ENCODE results near the gene ZCCHC9. TPM values are rescaled to one million over a fixed set of nuclear protein-coding genes. Genes with fewer than 3 reads are reported as not detected.
"Not testable (repeated sequence)": the region's sequence is repeated elsewhere in the genome, so short reads cannot be mapped to it uniquely, and the experiment has no call there.

The ZCCHC9 gene
- total RNA-seq, 1 experiment from 2014 or later, result 22.0 TPM

DNA sequence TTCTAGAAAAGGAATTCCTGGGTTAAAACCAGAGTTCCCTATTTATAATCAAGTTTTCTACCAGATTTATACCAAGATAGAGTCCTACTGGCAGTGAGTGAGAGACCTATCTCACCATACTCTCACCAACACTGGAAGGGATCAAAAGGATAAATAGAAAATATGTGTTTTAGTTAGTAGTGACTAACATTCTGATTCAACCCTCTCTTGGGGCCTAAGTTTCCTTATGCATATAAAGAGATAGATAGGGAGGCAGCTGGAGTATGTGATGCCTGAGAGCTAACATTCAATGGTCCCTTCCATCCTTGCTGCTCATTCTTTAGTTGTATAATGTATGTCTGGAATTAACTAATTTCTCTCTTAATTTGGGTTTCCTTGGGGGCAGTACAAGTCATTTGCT lies 36.3 kb upstream of the ZCCHC9 start:
- no TSS peak for BruUV-seq (replicated peaks)
- Histone ChIP-seq H3K36me3 (ENCODE audit: low read depth) (no peaks in the 10 kb centered on the region), H3K27me3 (ENCODE audit: insufficient read depth, low read depth) (no peaks in the 10 kb centered on the region), H3K4me3 (no peak overlapping the region), H3K9me3 (ENCODE audit: insufficient read depth, low read depth) (no peaks in the 10 kb centered on the region; the same call in 1 of the 2 replicates), H3K79me2 (ENCODE audit: low read depth) (peaks cover 14% of the 10 kb centered on the region; the same call in 1 of the 2 replicates), H2AFZ (no peak overlapping the region), H3F3A (ENCODE audit: insufficient read depth, low read depth) (0 out of 2 replicates have a peak, but pooled peaks cover 3% of the 10 kb centered on the region), H4K20me1 (ENCODE audit: insufficient read depth) (no peaks in the 10 kb centered on the region), H3K4me1 (replicated peaks; ENCODE audit: insufficient read depth) (peaks cover 19% of the 10 kb centered on the region), H3K9me2 (ENCODE audit: insufficient read depth) (no peaks in the 10 kb centered on the region), H3K4me2 (no peak overlapping the region), H3K27ac (no peak overlapping the region)
- no peak for DNase-seq
- intact Hi-C loops (cut with micrococcal nuclease; ENCODE audit: unreplicated experiment), result no loop called here
- TF ChIP-seq, protein P1, sequence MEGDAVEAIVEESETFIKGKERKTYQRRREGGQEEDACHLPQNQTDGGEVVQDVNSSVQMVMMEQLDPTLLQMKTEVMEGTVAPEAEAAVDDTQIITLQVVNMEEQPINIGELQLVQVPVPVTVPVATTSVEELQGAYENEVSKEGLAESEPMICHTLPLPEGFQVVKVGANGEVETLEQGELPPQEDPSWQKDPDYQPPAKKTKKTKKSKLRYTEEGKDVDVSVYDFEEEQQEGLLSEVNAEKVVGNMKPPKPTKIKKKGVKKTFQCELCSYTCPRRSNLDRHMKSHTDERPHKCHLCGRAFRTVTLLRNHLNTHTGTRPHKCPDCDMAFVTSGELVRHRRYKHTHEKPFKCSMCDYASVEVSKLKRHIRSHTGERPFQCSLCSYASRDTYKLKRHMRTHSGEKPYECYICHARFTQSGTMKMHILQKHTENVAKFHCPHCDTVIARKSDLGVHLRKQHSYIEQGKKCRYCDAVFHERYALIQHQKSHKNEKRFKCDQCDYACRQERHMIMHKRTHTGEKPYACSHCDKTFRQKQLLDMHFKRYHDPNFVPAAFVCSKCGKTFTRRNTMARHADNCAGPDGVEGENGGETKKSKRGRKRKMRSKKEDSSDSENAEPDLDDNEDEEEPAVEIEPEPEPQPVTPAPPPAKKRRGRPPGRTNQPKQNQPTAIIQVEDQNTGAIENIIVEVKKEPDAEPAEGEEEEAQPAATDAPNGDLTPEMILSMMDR (conservative IDR thresholded peaks at IDR 0.05), result no peak
- no peak for TF ChIP-seq EZH2 (IDR thresholded peaks at IDR 0.05; ENCODE audit: low read depth)
- POLR2A ChIA-PET (ENCODE audit: unreplicated experiment), result no interaction called here
- CTCF ChIA-PET, result no interaction called here

DNA sequence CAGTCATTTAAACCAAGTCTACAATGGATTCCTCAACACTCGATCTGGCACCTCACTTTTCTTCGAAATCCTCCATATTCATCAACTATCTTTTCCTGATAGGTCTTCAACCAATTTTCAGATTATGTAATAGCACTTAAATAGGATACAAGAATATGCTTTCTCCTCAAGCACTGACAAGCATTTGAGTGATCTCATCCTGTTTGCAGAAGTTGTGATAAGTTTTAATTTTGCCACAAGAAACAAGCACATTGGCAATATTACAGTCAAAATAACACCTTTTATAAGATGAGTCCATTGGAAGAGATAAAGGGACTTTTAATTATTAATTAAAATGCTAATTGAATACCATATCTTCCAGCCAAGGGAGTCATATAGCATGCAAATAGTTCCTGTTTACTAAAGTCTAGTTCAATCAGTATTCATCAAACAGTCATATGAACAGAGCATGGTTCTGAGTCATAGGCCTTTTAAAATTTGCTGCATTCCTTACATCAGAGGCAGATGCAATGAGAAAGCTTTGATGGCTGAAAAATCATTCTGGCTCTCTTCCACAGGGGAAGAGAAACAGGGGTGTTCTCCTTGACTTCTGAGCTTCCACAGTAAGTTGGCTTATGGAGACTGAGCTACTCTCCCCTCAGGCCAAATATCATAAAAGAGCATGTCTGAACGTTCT lies 32.7 kb upstream of the ZCCHC9 start:
- peak in 1 of 2 experiments; percentile 54 for DNase-seq
- ChIA-PET POLR2A (ENCODE audit: unreplicated experiment) (no interaction called here), CTCF (no interaction called here)
- Histone ChIP-seq H3K4me2 (peak overlapping the region; percentile 25; the same call in 1 of the 2 replicates), H3K27ac (peak overlapping the region; percentile 55), H3K4me1 (replicated peaks; ENCODE audit: insufficient read depth) (peaks cover 21% of the 10 kb centered on the region), H3K27me3 (ENCODE audit: insufficient read depth, low read depth) (no peaks in the 10 kb centered on the region), H3F3A (ENCODE audit: insufficient read depth, low read depth) (0 out of 2 replicates have a peak, but pooled peaks cover 3% of the 10 kb centered on the region), H3K4me3 (no peak overlapping the region), H3K79me2 (ENCODE audit: low read depth) (peaks cover 14% of the 10 kb centered on the region; the same call in 1 of the 2 replicates), H3K9me2 (ENCODE audit: insufficient read depth) (no peaks in the 10 kb centered on the region), H3K9me3 (ENCODE audit: insufficient read depth, low read depth) (no peaks in the 10 kb centered on the region), H4K20me1 (ENCODE audit: insufficient read depth) (no peaks in the 10 kb centered on the region), H3K36me3 (ENCODE audit: low read depth) (no peaks in the 10 kb centered on the region), H2AFZ (no peak overlapping the region)
- BruUV-seq (replicated peaks), result no TSS peak
- intact Hi-C loops (cut with micrococcal nuclease; ENCODE audit: unreplicated experiment), result no loop called here
- TF ChIP-seq, protein P1 (conservative IDR thresholded peaks at IDR 0.05), result no peak
- TF ChIP-seq EZH2 (IDR thresholded peaks at IDR 0.05; ENCODE audit: low read depth), result no peak

DNA sequence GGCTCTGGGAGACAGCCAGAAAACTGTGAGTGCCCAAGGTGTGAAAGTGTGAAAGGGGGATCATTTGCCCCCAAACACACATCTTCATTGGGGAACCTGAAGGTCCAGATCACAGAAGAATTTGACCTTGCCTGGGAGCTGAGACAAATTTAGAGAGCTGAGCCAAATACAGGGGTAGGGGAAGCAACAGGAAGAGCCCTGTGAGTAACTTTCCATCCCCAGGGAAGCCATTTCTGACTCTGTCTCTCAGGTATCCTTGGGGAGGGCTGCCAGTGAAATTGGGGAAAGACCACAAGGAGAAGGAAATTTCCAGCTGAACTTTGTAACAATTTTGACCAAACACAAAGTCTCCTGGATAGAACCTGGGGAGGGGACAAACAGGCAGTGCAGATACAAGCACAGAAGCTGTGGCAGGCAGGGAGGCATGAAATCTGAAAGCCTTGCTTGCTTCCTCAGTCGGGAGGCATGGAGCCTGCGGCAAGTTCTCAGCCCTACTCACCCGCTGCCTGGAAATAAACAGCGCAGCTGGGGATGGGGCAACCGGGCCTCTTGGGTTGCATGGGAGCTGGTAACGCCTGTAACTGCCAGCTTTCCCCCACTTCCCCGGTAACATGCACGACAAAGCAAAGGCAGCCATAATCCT lies 31.5 kb upstream of the ZCCHC9 start:
- Histone ChIP-seq H2AFZ (no peak overlapping the region), H3K4me3 (no peak overlapping the region), H3K27me3 (ENCODE audit: insufficient read depth, low read depth) (no peaks in the 10 kb centered on the region), H4K20me1 (ENCODE audit: insufficient read depth) (no peaks in the 10 kb centered on the region), H3K4me2 (no peak overlapping the region), H3K27ac (peak overlapping the region; percentile 20; the same call in 1 of the 2 replicates), H3F3A (ENCODE audit: insufficient read depth, low read depth) (0 out of 2 replicates have a peak, but pooled peaks cover 3% of the 10 kb centered on the region), H3K4me1 (replicated peaks; ENCODE audit: insufficient read depth) (peaks cover 21% of the 10 kb centered on the region), H3K9me3 (ENCODE audit: insufficient read depth, low read depth) (peaks cover under 1% of the 10 kb centered on the region; the same call in 1 of the 2 replicates), H3K79me2 (ENCODE audit: low read depth) (peaks cover 19% of the 10 kb centered on the region; the same call in 1 of the 2 replicates), H3K36me3 (ENCODE audit: low read depth) (no peaks in the 10 kb centered on the region), H3K9me2 (ENCODE audit: insufficient read depth) (no peaks in the 10 kb centered on the region)
- DNase-seq, result no peak
- intact Hi-C loops (cut with micrococcal nuclease; ENCODE audit: unreplicated experiment), result no loop called here
- TF ChIP-seq, protein P1 (conservative IDR thresholded peaks at IDR 0.05), result no peak
- TF ChIP-seq EZH2 (IDR thresholded peaks at IDR 0.05; ENCODE audit: low read depth), result no peak
- BruUV-seq (replicated peaks), result no TSS peak
- ChIA-PET CTCF (no interaction called here), POLR2A (ENCODE audit: unreplicated experiment) (no interaction called here)

DNA sequence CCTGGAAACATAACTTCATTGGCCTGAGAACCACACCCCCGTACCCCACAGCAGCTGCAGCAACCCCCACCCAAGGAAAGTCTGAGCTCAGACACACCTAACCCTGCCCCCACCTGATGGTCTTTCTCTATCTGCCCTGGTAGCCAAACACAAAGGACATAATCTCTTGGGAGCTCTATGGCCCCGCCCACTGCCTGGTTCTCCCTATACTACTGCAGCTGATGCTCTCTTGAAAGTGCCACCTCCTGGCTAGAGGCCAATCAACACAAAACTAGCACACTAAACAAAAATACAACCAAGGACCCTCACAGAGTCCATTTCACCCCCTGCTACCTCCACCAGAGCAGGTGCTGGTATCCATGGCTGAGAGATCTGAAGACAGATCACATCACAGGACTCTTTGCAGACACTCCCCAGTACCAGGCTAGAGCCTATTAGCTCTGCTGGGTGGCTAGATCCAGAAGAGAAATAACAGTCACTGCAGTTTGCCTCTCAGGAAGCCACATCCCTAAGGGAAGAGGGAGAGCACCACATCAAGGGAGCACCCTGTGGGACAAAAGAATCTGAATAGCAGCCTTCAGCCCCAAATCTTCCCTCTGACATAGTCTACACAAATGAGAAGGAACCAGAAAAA lies 30.9 kb upstream of the ZCCHC9 start:
- H3K4me3 ChIP-seq; H3K9me3 ChIP-seq (ENCODE audit: insufficient read depth, low read depth); H2AFZ ChIP-seq; intact Hi-C loops (cut with micrococcal nuclease; ENCODE audit: unreplicated experiment); DNase-seq; CTCF ChIA-PET; H3K4me2 ChIP-seq; H3F3A ChIP-seq (ENCODE audit: insufficient read depth, low read depth); H3K36me3 ChIP-seq (ENCODE audit: low read depth); BruUV-seq (replicated peaks); H3K27ac ChIP-seq; H4K20me1 ChIP-seq (ENCODE audit: insufficient read depth); H3K27me3 ChIP-seq (ENCODE audit: insufficient read depth, low read depth); H3K9me2 ChIP-seq (ENCODE audit: insufficient read depth): not testable (repeated sequence)
- peaks cover 19% of the 10 kb centered on the region; the same call in 1 of the 2 replicates for H3K79me2 ChIP-seq (ENCODE audit: low read depth)
- POLR2A ChIA-PET (ENCODE audit: unreplicated experiment), result interaction anchor here (0.7 kb wide), 1 partner anchor 27 kb away, joined by 3 read pairs; no protein-coding TSS in a partner anchor
- peaks cover 21% of the 10 kb centered on the region for H3K4me1 ChIP-seq (replicated peaks; ENCODE audit: insufficient read depth)
